ENCODE measurements around the gene IGFBP2. TPM values are rescaled to one million over a fixed set of nuclear protein-coding genes. Genes with fewer than 3 reads are reported as not detected.

IGFBP2 gene
- total and polyA plus RNA-seq, 8 donors, result 28.2 to 133 (median 111) TPM

DNA sequence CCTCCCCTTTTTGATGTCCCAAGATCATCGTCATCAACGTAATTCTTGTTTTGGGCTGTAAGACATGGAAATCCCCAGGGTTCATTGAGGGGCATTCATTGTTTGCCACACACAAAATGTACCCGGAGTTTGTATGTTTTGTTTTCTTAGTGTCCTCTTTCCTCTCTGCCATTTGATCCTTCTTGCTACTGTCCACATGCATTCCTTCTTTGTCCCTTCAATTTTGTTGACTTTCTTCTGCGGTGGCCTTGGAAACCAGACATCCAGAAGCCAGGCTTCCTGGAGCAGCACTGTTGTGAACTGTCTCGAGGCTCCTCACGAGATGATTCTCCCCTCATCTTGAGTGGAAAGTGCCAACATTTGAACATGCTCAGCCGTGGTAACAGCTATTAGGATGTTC lies 24.8 kb downstream of the IGFBP2 start:
- ATAC-seq (no peak), DNase-seq (no peak)
- intact Hi-C loops (cut with DNase I), result no loop called here
- H3K27me3 ChIP-seq, result no peaks in the 10 kb centered on the region
- H3K27ac ChIP-seq, result no peak overlapping the region
- no peaks in the 10 kb centered on the region for H3K36me3 ChIP-seq
- TF ChIP-seq, protein P1, sequence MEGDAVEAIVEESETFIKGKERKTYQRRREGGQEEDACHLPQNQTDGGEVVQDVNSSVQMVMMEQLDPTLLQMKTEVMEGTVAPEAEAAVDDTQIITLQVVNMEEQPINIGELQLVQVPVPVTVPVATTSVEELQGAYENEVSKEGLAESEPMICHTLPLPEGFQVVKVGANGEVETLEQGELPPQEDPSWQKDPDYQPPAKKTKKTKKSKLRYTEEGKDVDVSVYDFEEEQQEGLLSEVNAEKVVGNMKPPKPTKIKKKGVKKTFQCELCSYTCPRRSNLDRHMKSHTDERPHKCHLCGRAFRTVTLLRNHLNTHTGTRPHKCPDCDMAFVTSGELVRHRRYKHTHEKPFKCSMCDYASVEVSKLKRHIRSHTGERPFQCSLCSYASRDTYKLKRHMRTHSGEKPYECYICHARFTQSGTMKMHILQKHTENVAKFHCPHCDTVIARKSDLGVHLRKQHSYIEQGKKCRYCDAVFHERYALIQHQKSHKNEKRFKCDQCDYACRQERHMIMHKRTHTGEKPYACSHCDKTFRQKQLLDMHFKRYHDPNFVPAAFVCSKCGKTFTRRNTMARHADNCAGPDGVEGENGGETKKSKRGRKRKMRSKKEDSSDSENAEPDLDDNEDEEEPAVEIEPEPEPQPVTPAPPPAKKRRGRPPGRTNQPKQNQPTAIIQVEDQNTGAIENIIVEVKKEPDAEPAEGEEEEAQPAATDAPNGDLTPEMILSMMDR (IDR thresholded peaks at IDR 0.05), result no peak
- no peaks in the 10 kb centered on the region for H3K4me1 ChIP-seq
- no peak overlapping the region for H3K4me3 ChIP-seq
- no peaks in the 10 kb centered on the region for H3K9me3 ChIP-seq

DNA sequence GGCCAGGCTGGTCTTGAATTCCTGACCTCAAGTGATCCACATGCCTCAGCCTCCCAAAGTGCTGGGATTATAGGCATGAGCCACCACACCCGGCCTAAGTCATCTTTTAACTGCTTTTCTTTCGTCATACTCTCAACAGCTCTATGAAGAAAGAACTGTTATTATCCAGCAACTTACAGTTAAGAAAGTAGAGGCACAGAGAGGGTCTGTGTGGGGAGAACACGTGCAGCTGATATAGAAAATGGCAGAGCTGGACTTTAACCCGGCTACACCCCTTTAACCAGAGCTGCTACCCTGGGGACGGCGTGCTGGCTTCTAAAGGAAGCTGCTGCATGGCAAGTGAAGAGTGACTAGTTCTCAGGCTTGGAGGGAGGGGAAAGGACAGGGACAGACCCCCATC lies 25.5 kb downstream of the IGFBP2 start:
- no peak overlapping the region for H3K4me3 ChIP-seq
- H3K36me3 ChIP-seq, result no peaks in the 10 kb centered on the region
- H3K27me3 ChIP-seq, result no peaks in the 10 kb centered on the region
- no peaks in the 10 kb centered on the region for H3K4me1 ChIP-seq
- no peaks in the 10 kb centered on the region for H3K9me3 ChIP-seq
- TF ChIP-seq, protein P1 (IDR thresholded peaks at IDR 0.05), result no peak
- ATAC-seq (no peak), DNase-seq (no peak)
- H3K27ac ChIP-seq, result no peak overlapping the region
- intact Hi-C loops (cut with DNase I), result no loop called here

DNA sequence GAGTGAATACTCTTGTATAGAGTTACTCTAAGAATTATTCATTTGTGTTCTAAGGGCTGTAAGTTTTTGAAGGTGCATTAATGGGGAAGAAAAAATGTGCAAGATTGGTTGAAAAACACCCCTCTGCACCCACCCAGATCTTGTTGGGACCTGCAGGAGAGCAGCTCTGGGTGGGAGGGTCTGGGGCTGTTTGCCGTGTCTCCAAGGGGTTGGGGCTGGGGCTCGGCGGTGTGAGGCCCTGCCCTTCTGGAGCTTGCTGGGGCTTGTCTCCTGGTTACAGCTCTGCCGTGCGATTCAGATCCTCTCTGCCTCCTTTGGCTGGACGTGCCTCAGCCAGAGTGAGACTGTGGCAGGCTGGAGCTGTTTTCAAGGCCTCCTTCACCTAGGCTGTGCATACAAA lies 26.1 kb downstream of the IGFBP2 start:
- Histone ChIP-seq H3K4me1 (no peaks in the 10 kb centered on the region), H3K27me3 (no peaks in the 10 kb centered on the region), H3K36me3 (no peaks in the 10 kb centered on the region), H3K4me3 (no peak overlapping the region), H3K27ac (no peak overlapping the region), H3K9me3 (no peaks in the 10 kb centered on the region)
- TF ChIP-seq, protein P1 (IDR thresholded peaks at IDR 0.05), result no peak
- ATAC-seq, result no peak
- DNase-seq, result no peak
- intact Hi-C loops (cut with DNase I), result no loop called here

DNA sequence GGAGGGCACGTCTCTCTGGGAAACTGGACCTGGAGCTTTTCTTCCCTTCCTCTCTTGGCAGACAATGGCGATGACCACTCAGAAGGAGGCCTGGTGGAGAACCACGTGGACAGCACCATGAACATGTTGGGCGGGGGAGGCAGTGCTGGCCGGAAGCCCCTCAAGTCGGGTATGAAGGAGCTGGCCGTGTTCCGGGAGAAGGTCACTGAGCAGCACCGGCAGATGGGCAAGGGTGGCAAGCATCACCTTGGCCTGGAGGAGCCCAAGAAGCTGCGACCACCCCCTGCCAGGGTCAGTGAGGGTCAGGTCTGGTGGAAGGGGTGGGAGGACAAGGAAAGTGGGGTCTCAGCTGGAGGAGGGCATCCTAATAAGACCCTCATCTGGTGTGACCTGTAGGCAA lies 27.3 kb downstream of the IGFBP2 start:
- Histone ChIP-seq H3K27ac (no peak overlapping the region), H3K4me3 (no peak overlapping the region), H3K4me1 (peaks cover under 1 to 2% of the 10 kb centered on the region in 2 donors), H3K27me3 (no peaks in the 10 kb centered on the region), H3K36me3 (no peaks in the 10 kb centered on the region), H3K9me3 (no peaks in the 10 kb centered on the region)
- intact Hi-C loops (cut with DNase I), result loop anchor here in 1 of 2 donors (2.0 kb wide), 1 partner anchor 142 kb away; no protein-coding TSS in a partner anchor
- no peak for ATAC-seq
- TF ChIP-seq, protein P1 (IDR thresholded peaks at IDR 0.05), result no peak
- DNase-seq, result no peak

DNA sequence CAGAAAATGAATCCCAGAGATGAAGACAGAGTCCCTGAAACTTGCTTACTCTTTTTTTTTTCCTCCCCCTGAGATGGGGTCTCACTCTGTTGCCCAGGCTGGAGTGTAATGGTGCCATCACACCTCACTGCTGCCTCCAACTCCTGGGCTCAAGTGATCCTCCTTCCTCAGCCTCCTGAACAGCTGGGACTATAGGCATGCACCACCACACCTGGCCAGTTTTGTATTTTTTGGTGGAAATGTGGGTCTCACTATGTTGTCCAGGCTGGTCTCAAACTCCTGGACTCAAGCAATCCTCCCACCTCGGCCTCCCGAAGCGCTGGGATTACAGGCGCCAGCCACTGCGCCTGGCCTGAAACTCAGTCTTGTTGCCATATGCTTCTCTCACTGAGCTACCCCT lies 27.8 kb downstream of the IGFBP2 start:
- DNase-seq (no peak), ATAC-seq (no peak)
- TF ChIP-seq, protein P1 (IDR thresholded peaks at IDR 0.05), result no peak
- intact Hi-C loops (cut with DNase I), result loop anchor here in 1 of 2 donors (2.0 kb wide), 1 partner anchor 142 kb away; no protein-coding TSS in a partner anchor
- H3K4me3 ChIP-seq, result no peak overlapping the region
- H3K27ac ChIP-seq, result no peak overlapping the region
- no peaks in the 10 kb centered on the region for H3K36me3 ChIP-seq
- H3K27me3 ChIP-seq, result no peaks in the 10 kb centered on the region
- no peaks in the 10 kb centered on the region for H3K9me3 ChIP-seq
- peaks cover 3 to 7% of the 10 kb centered on the region in 2 donors for H3K4me1 ChIP-seq
